ENCODE measurements around the gene RNFT2. TPM values are rescaled to one million over a fixed set of nuclear protein-coding genes. Genes with fewer than 3 reads are reported as not detected.

Gene RNFT2, protein sequence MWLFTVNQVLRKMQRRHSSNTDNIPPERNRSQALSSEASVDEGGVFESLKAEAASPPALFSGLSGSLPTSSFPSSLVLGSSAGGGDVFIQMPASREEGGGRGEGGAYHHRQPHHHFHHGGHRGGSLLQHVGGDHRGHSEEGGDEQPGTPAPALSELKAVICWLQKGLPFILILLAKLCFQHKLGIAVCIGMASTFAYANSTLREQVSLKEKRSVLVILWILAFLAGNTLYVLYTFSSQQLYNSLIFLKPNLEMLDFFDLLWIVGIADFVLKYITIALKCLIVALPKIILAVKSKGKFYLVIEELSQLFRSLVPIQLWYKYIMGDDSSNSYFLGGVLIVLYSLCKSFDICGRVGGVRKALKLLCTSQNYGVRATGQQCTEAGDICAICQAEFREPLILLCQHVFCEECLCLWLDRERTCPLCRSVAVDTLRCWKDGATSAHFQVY
- 10 to 100 TPM in 6 of 8 experiments, 1 to 10 TPM in 1, under 1 TPM in 1; 0.71 to 56.3 (median 29.9) TPM for total RNA-seq

DNA sequence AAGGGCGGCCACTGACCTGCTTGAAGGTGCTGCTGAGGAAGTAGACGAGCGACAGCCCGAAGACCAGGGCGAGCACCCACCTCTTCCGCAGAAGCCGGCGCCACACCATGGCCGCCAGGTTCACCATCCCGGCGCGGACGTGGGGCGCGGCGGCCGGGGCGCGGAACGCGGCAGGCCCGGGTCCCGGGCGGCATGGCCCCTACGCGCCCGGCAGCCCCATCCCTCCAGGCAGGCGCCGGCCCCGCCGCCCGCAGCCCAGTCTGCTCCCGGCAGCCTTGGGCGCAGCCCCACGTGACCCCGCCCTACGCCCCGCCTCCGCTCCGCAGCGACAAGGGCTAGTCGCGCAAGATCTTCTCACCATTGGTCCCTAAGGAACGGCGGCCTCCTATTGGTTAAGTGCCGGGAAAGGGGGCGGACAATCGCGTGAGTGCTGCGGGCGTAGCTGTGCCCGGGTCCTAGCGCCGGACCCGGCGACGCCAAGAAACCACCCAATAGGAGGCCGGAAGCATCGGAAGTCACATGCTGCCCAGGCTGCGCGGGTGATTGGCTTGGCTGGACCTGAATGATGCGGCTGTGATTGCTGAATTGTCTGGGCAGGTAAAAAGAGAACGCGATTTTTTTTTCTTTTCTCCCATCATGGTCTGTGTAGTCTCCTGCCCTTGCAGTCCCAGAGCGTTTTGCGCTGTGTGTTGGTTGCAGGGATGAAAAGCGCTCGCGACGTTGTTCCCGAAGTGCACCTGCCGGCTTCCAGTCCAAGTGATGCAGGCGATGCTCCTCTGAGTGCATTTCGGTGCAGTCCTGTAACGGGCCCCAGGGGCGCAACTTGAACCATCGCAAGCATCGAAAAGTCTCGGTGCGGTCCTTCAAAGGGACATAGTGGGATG is at the start of gene RNFT2, which contains the start of gene SPRING1:
RNFT2 (plus strand) TSS at position 542 of the 884 bp plus-strand sequence. CDS start 2,183 bp downstream, outside the sequence.
SPRING1 (minus strand) TSS at position 296 of the 884 bp plus-strand sequence; CDS start at position 127, 169 bp downstream.
- WGBS, 10 experiments = 0% methylated on average over 1 to 12 of the region's 80 CpGs; no CpG with 5 or more reads in 1 of the 10 experiments
- in situ Hi-C loops (cut with MboI; ENCODE audit: low pct_unique_long_range_greater_than_20kb in 2 of 9, low sequenced_read_pairs in 9 of 9, unreplicated experiment in 9 of 9) = no loop called here
- Histone ChIP-seq H3K27ac (peak within 1 kb of the TSS in 1 of 2 donors; percentile 49), H3K4me3 (peak within 1 kb of the TSS; percentile 64 to 95 (median 75)), H3K4me1 (replicated peaks in 1 of 2) (peaks cover 7 to 11% of the 10 kb centered on the region in 2 donors)
- ATAC-seq (replicated peaks in 6 of 8) = peak; percentile 97 to 99 (median 98)

DNA sequence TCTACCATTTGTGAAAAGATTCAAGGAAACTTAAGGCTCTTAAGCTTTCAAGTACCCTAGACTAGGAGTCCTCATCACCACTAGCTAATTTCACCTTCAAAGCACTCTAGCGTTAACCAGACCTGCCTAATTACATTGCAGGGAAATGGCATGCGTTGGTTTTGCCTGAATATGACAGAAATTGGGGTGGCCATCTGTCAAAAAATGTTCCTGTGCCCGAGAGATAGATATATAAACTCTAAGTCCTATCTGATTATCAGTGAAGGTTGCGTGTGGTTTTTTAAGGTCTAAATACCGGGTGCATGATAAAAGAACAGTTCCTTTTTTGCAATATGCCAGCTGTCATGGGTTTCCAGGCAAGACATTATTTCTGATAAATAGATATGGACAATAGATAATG is 48.6 kb upstream of the RNFT2 start:
- in situ Hi-C loops (cut with MboI; ENCODE audit: low pct_unique_long_range_greater_than_20kb in 2 of 9, low sequenced_read_pairs in 9 of 9, unreplicated experiment in 9 of 9) = no loop called here
- Histone ChIP-seq H3K4me3 (no peak overlapping the region), H3K4me1 (replicated peaks in 1 of 2) (peaks cover 25 to 31% of the 10 kb centered on the region in 2 donors), H3K27ac (no peak overlapping the region)
- no peak for ATAC-seq (replicated peaks in 6 of 8)
- WGBS, 10 experiments = 70 to 90% (median 77%) methylated on average over 1 to 5 of the region's 5 CpGs; no CpG with 5 or more reads in 3 of the 10 experiments

DNA sequence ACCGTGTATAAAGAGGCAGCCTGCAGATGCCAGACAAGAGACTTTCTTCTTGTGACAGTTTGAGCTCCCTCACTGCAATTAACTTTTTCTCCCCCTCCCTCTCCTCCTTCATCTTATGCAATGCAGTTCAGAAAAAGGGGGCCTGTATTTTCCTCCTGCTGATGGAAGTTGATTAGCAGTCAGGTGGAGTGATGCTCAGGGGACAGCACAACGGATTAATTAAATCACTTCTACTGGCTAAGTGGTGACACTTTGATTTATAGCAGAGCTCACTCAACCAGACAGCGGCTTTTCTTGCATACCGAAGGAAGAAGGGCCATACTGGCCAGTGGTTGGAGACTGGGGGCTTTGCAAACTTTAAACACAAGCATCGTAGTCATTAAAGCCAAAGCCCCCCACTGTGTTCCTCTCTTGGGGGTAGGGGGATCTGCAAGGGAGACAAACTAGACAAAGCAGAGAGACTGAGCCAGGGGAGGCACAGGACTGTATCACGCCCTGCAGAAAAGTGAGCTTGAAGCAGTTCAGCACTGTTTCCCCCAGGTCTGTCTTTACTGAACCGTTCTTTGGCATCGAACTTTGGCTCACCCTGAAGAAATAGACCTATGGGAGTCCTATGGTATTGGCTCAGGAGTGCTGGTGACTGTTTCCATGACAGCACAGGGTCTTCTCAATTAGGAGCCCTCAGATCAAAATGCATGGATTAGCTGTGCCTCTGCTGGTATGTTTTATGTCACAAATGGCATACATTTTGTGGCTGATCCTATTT is 48.0 kb upstream of the RNFT2 start:
- WGBS, 10 experiments = 16 to 90% (median 37%) methylated on average over 1 to 7 of the region's 8 CpGs; no CpG with 5 or more reads in 2 of the 10 experiments
- Histone ChIP-seq H3K4me3 (no peak overlapping the region), H3K4me1 (replicated peaks in 1 of 2) (peaks cover 29 to 37% of the 10 kb centered on the region in 2 donors), H3K27ac (no peak overlapping the region)
- in situ Hi-C loops (cut with MboI; ENCODE audit: low pct_unique_long_range_greater_than_20kb in 2 of 9, low sequenced_read_pairs in 9 of 9, unreplicated experiment in 9 of 9) = no loop called here
- ATAC-seq (replicated peaks in 6 of 8) = peak in 5 of 8 experiments; percentile 65 to 76 (median 70)

DNA sequence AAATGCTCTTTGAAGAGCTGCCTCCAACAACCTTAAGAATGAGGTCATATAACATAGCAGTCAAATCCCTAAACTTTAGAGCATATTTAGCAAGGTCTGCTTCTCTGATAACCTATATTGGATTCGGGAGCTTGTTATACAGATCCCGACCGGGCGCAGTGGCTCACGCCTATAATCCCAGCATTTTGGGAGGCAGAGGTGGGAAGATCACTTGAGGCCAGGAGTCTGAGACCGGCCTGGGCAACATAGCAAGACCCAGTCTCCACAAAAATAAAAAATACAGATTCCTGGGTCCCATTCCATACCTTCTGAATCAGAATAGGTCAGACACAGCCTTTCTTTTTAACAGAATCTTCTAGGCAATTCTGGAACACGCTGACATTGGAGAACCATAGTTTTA is 46.9 kb upstream of the RNFT2 start:
- H3K4me1 ChIP-seq (replicated peaks in 1 of 2) = peaks cover 29 to 39% of the 10 kb centered on the region in 2 donors
- 60 to 100% (median 83%) methylated on average over 1 to 6 of the region's 7 CpGs; no CpG with 5 or more reads in 1 of the 10 experiments for WGBS, 10 experiments
- H3K27ac ChIP-seq = no peak overlapping the region
- no peak for ATAC-seq (replicated peaks in 6 of 8)
- H3K4me3 ChIP-seq = no peak overlapping the region
- in situ Hi-C loops (cut with MboI; ENCODE audit: low pct_unique_long_range_greater_than_20kb in 2 of 9, low sequenced_read_pairs in 9 of 9, unreplicated experiment in 9 of 9) = no loop called here

DNA sequence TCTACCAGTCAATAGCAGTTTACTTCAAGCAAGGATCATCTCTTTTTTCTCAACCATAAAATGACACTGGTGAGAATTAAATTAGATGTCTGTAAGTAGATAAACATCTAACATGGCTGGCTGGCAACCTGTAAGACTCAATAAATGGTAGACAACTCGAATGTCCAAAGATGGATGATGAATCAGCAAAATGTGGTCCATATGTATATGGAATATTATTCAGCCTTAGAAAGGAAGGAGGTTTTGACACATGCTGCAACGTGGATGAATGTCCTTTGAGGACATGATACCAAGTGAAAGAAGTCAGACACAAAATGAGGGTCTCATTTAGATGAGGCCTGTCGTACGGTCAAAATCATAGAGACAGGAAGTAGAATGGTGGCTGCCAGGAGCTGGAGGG is 46.5 kb upstream of the RNFT2 start:
- no peak overlapping the region for H3K4me3 ChIP-seq
- no peak for ATAC-seq (replicated peaks in 6 of 8)
- peaks cover 32 to 41% of the 10 kb centered on the region in 2 donors for H3K4me1 ChIP-seq (replicated peaks in 1 of 2)
- WGBS, 10 experiments = 10 to 100% (median 84%) methylated on average over 1 to 3 of the region's 4 CpGs; no CpG with 5 or more reads in 2 of the 10 experiments
- in situ Hi-C loops (cut with MboI; ENCODE audit: low pct_unique_long_range_greater_than_20kb in 2 of 9, low sequenced_read_pairs in 9 of 9, unreplicated experiment in 9 of 9) = no loop called here
- no peak overlapping the region for H3K27ac ChIP-seq

DNA sequence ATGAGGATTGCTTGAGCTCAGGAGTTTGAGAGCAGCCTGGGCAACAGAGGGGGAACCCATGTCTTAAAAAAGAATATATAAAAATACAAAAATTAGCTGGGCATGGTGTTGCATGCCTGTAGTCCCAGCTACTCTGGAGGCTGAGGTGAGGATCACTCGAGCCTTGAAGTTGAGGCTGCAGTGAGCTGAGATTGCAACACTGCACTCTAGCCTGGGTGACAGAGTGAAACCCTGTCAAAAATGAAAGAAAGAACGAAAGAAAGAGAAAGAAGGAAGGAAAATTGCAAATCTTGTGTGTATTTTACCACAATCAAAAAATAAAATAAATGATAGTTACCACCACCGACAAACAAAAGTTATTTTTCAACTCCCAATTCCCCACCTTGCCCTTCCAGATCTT is 45.5 kb upstream of the RNFT2 start:
- ATAC-seq (replicated peaks in 6 of 8) = no peak
- 44 to 94% (median 64%) methylated on average over 1 to 3 of the region's 3 CpGs; no CpG with 5 or more reads in 1 of the 10 experiments for WGBS, 10 experiments
- Histone ChIP-seq H3K4me1 (replicated peaks in 1 of 2) (peaks cover 41 to 51% of the 10 kb centered on the region in 2 donors), H3K27ac (no peak overlapping the region), H3K4me3 (no peak overlapping the region)
- in situ Hi-C loops (cut with MboI; ENCODE audit: low pct_unique_long_range_greater_than_20kb in 2 of 9, low sequenced_read_pairs in 9 of 9, unreplicated experiment in 9 of 9) = no loop called here

DNA sequence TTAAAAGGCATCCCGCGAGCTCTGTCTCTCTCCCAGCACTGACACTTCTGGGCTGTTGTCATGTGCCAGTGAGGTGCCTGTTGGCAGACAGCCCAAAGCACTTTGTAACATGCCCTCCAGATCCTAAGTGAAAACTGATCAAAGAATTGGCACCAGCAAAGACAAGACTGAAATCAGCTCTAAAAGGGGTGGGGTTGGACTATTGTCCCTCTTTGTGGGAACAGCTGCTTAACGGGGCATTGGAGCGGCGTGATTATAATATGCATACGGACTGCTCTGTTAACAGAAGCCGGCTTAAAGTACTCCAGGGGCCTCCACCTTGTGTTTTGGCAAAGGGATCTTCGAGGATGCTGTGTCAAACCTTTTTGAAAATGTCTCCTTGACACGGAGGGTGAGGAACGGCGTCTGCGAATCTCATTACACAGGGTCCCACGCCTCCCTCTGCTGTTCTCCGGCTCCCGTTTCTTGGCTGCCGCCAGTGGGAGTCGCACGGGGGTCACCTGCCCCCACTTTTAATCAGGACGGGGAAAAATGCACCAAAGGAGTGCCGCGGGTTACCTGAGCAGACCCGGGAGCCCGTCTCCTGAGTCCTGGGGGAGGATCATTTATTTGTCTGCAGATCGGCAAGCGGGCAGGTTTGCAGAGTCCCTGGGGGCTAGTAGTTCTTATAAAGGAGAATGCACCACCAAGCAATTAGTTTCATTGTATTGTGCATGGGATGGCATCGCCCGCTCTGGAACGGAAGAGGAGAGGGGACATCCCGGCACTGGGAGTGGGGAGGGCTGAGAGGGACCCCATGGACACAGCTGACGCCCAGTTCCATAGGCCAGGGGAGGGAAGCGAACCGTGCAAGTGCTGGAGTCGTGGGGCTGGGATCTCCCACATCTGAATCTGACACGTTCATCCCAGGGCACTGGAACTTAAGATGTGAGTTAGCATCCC is 44.6 kb upstream of the RNFT2 start:
- H3K4me1 ChIP-seq (replicated peaks in 1 of 2) = peaks cover 47 to 60% of the 10 kb centered on the region in 2 donors
- H3K27ac ChIP-seq = peak overlapping the region in 1 of 2 donors; percentile 8
- in situ Hi-C loops (cut with MboI; ENCODE audit: low pct_unique_long_range_greater_than_20kb in 2 of 9, low sequenced_read_pairs in 9 of 9, unreplicated experiment in 9 of 9) = no loop called here
- peak; percentile 42 to 84 (median 49) for ATAC-seq (replicated peaks in 6 of 8)
- WGBS, 10 experiments = 0 to 100% (median 24%) methylated on average over 1 to 11 of the region's 34 CpGs; no CpG with 5 or more reads in 4 of the 10 experiments
- H3K4me3 ChIP-seq = peak overlapping the region; percentile 11 to 17 (median 14)

DNA sequence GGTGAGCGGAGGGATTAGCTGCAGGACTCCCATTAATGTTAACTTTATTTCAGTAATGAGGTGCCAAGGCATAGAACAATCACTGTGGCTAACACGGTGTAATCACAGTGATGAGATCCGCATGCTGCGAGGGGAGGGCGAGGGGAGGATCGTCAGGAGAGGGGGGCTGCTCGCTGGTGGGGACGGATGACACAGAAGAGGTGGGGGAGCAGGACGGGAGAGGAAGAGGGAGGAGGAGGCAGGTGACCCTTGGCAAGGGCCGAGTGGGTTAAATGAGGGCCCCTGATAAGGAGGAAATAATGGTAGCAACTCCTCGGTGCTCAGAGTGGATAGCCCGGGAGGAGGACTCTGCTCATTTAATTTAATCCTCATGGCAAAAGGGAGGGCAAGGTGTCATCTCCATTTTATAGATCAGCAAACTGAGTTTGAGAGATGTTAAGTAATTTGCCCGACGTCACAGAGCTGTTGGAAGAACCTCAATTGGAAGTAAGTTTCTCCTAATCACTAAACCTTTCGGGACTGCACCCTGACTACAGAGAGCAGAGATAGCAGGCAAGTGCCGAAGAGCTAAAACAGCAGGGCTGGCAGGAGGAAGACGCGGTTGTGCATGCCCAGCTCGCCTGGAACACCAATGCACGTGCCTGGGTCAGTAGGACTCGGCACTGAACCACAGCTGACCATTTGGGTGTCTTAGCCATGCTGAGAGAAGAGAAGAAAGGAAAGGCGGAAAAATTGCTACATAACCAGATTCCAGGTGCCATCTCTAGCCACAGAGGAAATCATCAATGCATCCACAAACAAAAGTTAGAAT is 43.3 kb upstream of the RNFT2 start:
- peak in 2 of 8 experiments; percentile 2 to 18 for ATAC-seq (replicated peaks in 6 of 8)
- WGBS, 10 experiments = 57 to 100% (median 82%) methylated on average over 1 to 8 of the region's 22 CpGs; no CpG with 5 or more reads in 4 of the 10 experiments
- in situ Hi-C loops (cut with MboI; ENCODE audit: low pct_unique_long_range_greater_than_20kb in 2 of 9, low sequenced_read_pairs in 9 of 9, unreplicated experiment in 9 of 9) = no loop called here
- H3K27ac ChIP-seq = no peak overlapping the region
- no peak overlapping the region for H3K4me3 ChIP-seq
- H3K4me1 ChIP-seq (replicated peaks in 1 of 2) = peaks cover 42 to 57% of the 10 kb centered on the region in 2 donors

DNA sequence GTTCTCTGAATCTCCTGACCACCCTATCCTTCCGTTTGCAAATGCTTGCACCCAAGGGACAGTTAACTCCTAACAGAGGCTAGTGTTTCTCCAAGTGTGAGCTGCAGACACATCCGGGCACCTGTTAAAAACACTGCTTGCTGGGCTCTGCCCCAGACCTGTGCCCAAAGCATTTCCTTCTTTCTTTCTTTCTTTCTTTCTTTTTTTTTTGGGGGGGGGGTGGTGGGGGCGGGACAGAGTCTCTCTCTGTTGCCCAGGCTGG is 42.7 kb upstream of the RNFT2 start:
- whole genome bisulfite sequencing, 10 experiments = 17 to 100% (median 40%) methylated on average over 1 to 2 of the region's 3 CpGs; no CpG with 5 or more reads in 4 of the 10 experiments

DNA sequence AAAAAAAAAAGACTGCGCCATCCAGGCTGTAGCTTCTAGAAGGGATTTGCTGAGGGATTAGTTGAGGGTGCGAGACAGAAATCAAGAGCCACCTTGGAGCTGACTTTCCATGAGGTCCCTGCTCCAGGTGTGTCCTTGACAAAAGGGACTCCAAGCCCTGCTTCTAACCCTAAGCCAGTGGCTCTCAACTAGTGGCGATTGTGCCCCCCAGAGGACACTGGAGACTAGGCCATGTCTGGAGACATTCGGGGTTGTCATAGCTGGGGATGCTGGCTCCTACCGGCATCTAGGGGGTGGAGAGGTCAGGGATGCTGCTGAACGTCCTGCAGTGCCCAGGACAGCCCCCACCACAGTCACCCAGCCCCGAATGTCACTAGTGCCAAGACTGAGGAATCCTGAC is 40.8 kb upstream of the RNFT2 start:
- in situ Hi-C loops (cut with MboI; ENCODE audit: low pct_unique_long_range_greater_than_20kb in 2 of 9, low sequenced_read_pairs in 9 of 9, unreplicated experiment in 9 of 9) = no loop called here
- Histone ChIP-seq H3K4me3 (no peak overlapping the region), H3K27ac (peak overlapping the region; percentile 29 to 51), H3K4me1 (replicated peaks in 1 of 2) (peaks cover 35 to 49% of the 10 kb centered on the region in 2 donors)
- WGBS, 10 experiments = 33 to 100% (median 68%) methylated on average over 1 to 4 of the region's 7 CpGs; no CpG with 5 or more reads in 3 of the 10 experiments
- ATAC-seq (replicated peaks in 6 of 8) = peak; percentile 24 to 70 (median 60)

More for the DNA sequence above, 42.7 kb upstream of the RNFT2 start:
- Histone ChIP-seq H3K27ac (no peak overlapping the region), H3K4me3 (no peak overlapping the region), H3K4me1 (replicated peaks in 1 of 2) (peaks cover 37 to 52% of the 10 kb centered on the region in 2 donors)
- in situ Hi-C loops (cut with MboI; ENCODE audit: low pct_unique_long_range_greater_than_20kb in 2 of 9, low sequenced_read_pairs in 9 of 9, unreplicated experiment in 9 of 9) = no loop called here
- ATAC-seq (replicated peaks in 6 of 8) = no peak

DNA sequence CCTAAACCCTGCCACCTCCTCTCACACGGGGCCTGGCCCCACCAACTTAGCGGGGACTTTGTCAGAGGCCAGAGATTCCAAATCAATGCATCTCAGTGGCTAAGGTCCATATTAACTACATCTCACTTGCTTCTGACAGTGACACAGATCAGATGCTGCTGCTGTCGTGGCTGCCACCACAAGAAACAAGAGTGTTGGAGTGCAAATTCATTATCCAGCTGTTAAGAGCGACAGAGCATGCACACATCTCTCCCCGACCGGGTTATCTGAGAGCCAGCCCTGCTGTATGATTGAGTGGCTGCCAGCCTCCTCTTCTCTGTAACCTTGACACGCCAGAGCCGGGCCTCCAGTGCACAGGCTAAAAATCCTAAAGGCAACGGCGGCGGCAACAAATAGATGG is 40.4 kb upstream of the RNFT2 start:
- Histone ChIP-seq H3K27ac (peak overlapping the region; percentile 29 to 51), H3K4me1 (replicated peaks in 1 of 2) (peaks cover 35 to 49% of the 10 kb centered on the region in 2 donors), H3K4me3 (no peak overlapping the region)
- in situ Hi-C loops (cut with MboI; ENCODE audit: low pct_unique_long_range_greater_than_20kb in 2 of 9, low sequenced_read_pairs in 9 of 9, unreplicated experiment in 9 of 9) = no loop called here
- ATAC-seq (replicated peaks in 6 of 8) = peak in 5 of 8 experiments; percentile 59 to 77 (median 70)
- WGBS, 10 experiments = 29 to 100% (median 38%) methylated on average over 5 to 8 of the region's 11 CpGs; no CpG with 5 or more reads in 7 of the 10 experiments

All from motor neuron (in vitro differentiated cells).